HG03439 (cell line): Measurements from ENCODE around the gene TAX1BP3.

Experiments used
- ATAC-seq: cut with Tn5 transposase; IDR thresholded peaks from one replicate; pipeline ENCODE4 v1.9.1; 2021; ENCODE audit warnings: mild to moderate bottlenecking, moderate library complexity; ENCODE audit not compliant: unreplicated experiment

The TAX1BP3 gene

GRCh38 chr17:3632287-3632686, 36.1 kb downstream of the TAX1BP3 start:
- ATAC-seq: no peak

DNA sequence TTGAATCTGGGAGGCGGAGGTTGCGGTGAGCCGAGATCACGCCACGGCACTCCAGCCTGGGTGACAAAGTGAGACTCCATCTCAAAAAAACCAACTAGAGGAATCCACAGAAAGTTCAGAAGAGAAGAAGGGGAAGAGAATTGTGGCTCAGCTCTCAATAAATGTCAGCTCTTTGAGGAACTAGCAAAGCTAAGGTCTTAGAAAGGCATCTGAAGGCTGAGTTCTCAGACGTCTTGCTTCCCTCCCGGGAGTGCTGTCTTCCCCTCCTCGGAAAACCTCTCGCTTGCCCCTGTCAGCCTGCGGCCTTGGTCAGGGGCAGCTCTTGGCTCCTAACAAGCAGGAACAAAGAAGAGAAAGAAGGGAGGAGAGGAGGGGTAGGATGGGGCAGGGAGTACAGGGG, 37.6 kb downstream of the TAX1BP3 start:
- no peak for ATAC-seq

GRCh38 chr17:3627769-3628167, 40.6 kb downstream of the TAX1BP3 start:
- no peak for ATAC-seq

DNA sequence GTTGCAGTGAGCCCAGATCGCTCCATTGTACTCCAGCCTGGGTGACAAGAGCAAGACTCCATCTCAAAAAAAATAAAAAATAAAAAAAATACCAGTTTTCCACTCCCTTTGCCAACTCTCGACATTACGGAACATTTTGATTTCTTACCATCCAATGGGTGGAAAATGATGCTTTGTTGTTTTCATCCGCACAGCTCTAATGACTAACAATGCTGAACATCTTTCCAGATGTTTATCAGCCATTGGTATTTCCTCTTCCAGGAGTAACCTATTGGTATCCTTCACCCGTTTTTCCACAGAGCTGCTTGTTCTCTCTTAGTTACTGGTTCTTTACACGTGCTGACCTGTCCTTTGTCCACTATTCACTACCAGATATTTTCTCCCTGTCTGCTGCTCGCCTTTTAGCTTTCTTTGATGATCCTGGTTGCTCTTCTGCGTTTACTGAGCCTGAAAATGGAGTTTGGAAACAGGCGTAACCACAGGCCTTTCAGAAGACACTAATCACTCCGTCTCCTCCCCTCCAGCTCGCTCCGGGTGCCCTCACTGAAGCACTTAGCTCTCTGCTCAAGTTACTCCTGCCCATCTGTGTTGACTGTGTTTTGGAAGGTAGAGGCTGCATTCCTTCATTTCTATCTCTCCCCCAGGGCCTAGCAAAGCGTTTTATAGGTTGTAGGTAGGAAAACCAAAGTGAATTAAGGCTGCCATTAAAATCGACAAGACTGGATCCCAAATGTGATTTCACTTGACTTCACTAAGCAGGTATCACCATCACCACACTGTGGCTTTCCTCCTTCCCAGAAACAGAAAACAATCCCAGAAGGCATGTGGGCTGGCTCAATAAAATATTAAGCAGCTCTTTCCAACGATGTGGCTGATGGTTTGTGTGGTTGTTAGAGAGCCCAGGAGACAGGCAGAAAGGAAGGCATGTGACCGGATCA, 41.3 kb downstream of the TAX1BP3 start:
- no peak for ATAC-seq

DNA sequence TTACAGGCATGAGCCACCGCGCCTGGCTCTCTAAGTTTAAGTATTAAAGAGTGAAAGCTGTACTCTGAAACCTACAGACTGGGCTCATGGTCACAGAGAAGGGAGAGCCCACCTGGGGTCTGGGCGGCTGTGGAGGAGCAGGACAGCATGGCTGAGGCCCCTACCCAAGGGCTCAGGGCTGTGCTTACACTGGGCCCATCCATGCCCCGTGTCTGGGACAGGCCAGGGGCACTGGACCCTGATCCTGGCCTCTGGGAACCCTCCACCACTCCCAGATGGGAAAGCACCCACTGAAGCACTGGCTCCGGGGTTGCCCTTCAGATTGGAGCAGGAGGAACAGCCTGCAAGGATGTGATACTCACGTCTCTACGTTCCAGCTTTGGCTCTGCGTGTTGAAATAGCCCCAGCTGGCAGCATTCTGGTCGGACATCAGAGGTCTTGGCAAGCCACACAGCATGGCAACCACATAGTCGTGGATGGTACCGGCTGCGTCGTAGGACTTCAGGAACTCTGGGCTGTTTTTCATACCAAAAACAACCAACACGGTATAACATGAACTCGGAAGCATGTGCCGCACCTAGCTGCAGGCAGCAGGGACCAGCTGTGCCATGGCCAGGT, 45.3 kb downstream of the TAX1BP3 start:
- no peak for ATAC-seq

- no peak for ATAC-seq
These were observed 47.1 kb downstream of the TAX1BP3 start for GRCh38 chr17:3621146-3621720.

GRCh38 chr17:3615160-3615870, 53.1 kb downstream of the TAX1BP3 start:
- ATAC-seq: no peak

- no peak for ATAC-seq
These were observed 55.3 kb downstream of the TAX1BP3 start for GRCh38 chr17:3613124-3613523.
